ENCODE data around the gene CHN1.

Gene CHN1

DNA sequence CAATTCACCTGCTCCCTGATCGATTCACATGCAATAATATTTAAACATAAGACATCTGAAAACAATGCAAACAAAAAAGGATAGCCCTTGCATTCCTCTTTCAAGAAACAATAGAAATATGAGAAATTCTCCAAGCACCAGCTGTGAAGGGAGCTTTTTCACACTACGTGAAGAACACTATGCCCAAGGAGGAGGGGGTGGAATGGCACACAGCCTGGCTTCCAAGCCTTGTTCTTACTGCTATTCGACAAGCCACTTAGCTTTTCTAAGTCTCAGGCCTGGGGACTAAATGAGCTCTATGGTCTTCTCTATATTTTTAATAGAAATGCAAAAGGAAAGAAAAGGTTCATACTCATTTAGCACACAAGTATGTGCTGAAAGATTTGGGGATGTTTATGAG, 148.7 kb downstream of the CHN1 start:
- TF ChIP-seq, protein P1, sequence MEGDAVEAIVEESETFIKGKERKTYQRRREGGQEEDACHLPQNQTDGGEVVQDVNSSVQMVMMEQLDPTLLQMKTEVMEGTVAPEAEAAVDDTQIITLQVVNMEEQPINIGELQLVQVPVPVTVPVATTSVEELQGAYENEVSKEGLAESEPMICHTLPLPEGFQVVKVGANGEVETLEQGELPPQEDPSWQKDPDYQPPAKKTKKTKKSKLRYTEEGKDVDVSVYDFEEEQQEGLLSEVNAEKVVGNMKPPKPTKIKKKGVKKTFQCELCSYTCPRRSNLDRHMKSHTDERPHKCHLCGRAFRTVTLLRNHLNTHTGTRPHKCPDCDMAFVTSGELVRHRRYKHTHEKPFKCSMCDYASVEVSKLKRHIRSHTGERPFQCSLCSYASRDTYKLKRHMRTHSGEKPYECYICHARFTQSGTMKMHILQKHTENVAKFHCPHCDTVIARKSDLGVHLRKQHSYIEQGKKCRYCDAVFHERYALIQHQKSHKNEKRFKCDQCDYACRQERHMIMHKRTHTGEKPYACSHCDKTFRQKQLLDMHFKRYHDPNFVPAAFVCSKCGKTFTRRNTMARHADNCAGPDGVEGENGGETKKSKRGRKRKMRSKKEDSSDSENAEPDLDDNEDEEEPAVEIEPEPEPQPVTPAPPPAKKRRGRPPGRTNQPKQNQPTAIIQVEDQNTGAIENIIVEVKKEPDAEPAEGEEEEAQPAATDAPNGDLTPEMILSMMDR (conservative IDR thresholded peaks at IDR 0.05): no peak

GRCh38 chr2:174846941-174847938, 157.9 kb downstream of the CHN1 start:
- TF ChIP-seq, protein P1 (conservative IDR thresholded peaks at IDR 0.05): no peak
- H3K27ac ChIP-seq: no peak overlapping the region

More for the DNA sequence above, 148.7 kb downstream of the CHN1 start:
- H3K27ac ChIP-seq: no peak overlapping the region

DNA sequence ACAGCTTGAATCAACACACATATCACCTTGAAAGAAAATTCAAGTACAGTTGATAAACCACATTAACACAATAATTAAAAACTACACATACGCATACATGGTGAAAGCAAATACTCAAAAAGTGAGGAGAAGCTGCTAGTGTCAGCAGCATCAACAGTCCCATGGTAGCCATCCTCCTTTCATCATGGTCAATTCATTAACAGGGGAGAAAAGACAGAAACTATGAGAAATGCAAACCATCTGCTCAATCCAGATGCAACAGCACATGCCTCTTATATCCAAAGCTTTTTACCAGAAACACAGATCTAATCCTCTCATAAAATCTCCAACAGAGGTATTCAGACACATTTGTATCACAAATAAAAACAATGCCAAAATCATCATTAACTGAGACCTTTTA, 159.0 kb downstream of the CHN1 start:
- H3K27ac ChIP-seq: no peak overlapping the region
- TF ChIP-seq, protein P1 (conservative IDR thresholded peaks at IDR 0.05): no peak

GRCh38 chr2:174844295-174844708, 160.9 kb downstream of the CHN1 start:
- TF ChIP-seq, protein P1 (conservative IDR thresholded peaks at IDR 0.05): no peak
- no peak overlapping the region for H3K27ac ChIP-seq

- H3K27ac ChIP-seq: no peak overlapping the region
- TF ChIP-seq, protein P1 (conservative IDR thresholded peaks at IDR 0.05): no peak
These were observed 162.7 kb downstream of the CHN1 start for GRCh38 chr2:174842496-174842895.

DNA sequence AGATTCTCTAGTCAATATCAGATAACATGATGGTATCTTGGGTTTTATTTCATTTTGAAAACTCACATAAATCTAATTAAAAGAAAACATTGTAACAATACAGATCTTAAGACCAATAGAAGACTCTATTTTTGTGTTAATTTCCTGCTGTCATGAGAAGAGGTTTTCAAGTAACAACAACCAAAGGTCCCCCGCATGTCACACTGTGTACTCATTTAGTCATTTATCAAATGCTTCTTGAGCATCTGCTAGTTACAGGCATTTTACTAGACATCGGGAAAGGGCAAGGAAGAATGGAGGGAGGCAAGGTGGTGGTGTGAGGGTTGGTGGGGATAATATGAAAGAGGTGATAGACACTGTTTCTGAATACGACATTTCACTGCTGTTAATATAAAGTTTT, 163.2 kb downstream of the CHN1 start:
- TF ChIP-seq, protein P1 (conservative IDR thresholded peaks at IDR 0.05): no peak
- H3K27ac ChIP-seq: no peak overlapping the region

DNA sequence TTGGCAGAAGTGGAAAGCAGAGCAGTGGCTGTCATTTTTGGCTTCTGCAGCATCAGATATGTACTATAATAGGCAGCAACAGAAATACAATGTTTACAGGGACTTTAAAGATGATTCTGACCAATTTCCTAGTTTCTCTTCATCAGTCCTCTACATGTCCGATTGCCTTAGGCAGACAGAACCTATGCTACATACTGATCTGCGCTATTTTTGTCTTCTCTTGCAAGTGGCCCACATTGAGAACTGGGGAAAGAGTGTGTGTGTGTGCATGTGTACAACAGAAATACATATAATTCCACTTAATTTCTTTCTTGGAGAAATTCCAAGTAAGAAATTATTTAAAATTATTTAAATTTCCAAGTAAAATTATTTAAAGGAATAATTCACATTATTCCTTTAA, 163.8 kb downstream of the CHN1 start:
- H3K27ac ChIP-seq: no peak overlapping the region
- TF ChIP-seq, protein P1 (conservative IDR thresholded peaks at IDR 0.05): no peak

Measured in VCaP (cell line).